Breast epithelium (tissue), 3 donors: Measurements from ENCODE around the gene CSAD.

ENCODE experiments used
- CTCF ChIP-seq, 3 donors: fragments of 450-650 bp; IDR thresholded peaks; one replicate each; pipeline ENCODE4 v1.5.1; 2016 to 2017; ENCODE audit warnings: antibody characterized with exemption in 3 of 3, mild to moderate bottlenecking in 3 of 3, moderate library complexity in 3 of 3
- POLR2A ChIP-seq: fragments of 450-650 bp; IDR thresholded peaks from one replicate; pipeline ENCODE4 v1.6.1; 2016; ENCODE audit warnings: antibody characterized with exemption, mild to moderate bottlenecking, moderate library complexity
- POLR2AphosphoS5 ChIP-seq, 3 donors: sonication (generic); formaldehyde crosslinking; IDR thresholded peaks; one replicate each; pipeline ENCODE4 v1.6.1; 2017; ENCODE audit warnings: antibody characterized with exemption in 3 of 3

GRCh38 chr12:53169644-53170043 lies 11.1 kb downstream of the CSAD start:
- TF ChIP-seq CTCF (IDR thresholded peaks at IDR 0.05) (no peak), POLR2A (no peak), POLR2AphosphoS5 (IDR thresholded peaks at IDR 0.05) (no peak)
